GM19328 (cell line): ENCODE data around the gene L3MBTL1.
"Not testable (repeated sequence)": the region's sequence is repeated elsewhere in the genome, so short reads cannot be mapped to it uniquely, and the experiment has no call there.

Source experiments
- ATAC-seq: cut with Tn5 transposase; IDR thresholded peaks from one replicate; pipeline ENCODE4 v1.9.1; 2021; ENCODE audit warnings: mild to moderate bottlenecking, moderate library complexity; ENCODE audit not compliant: unreplicated experiment

The L3MBTL1 gene

DNA sequence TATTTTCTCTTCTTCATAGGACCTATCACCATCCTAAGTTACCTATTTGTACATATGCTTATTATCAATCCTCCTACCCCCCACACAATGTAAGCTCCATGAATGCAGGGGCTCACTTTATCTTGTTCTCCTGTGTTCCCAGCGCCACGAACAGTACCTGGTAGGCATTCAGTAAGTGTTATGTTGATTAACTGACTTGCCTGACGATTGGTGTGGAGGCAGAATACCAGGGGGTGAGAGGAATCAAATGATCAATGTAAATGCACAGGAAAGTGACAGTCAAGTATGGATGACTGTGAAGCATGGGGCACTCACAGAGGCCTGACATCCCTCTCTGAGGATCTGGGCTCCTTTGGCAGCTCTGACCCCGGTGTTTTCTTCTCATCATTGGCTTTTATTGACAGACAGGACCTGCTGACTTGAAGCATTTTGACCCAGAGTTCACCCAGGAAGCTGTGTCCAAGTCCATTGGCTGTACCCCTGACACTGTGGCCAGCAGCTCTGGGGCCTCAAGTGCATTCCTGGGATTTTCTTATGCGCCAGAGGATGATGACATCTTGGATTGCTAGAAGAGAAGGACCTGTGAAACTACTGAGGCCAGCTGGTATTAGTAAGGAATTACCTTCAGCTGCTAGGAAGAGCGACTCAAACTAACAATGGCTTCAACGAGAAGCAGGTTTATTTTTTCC, 77.1 kb downstream of the L3MBTL1 start:
- ATAC-seq, result no peak

DNA sequence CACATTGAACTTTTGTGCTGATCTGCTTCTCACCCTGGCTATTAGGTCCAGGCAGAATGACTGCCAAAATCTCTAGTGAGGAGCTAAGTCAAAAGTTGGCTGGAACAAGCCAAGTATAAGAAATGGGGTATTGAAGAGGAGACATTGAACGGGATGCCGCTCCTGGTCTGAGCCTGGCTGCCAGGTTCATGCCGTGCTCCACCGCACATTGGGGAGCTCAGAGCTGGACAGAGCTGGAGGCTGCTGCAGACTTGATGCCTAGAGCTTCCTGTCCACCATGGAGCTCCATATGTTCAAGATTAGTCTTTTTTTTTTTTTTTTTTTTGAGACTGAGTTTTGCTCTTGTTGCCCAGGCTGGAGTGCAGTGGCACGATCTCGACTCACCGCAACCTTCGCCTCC, 79.1 kb downstream of the L3MBTL1 start:
- ATAC-seq, result no peak

DNA sequence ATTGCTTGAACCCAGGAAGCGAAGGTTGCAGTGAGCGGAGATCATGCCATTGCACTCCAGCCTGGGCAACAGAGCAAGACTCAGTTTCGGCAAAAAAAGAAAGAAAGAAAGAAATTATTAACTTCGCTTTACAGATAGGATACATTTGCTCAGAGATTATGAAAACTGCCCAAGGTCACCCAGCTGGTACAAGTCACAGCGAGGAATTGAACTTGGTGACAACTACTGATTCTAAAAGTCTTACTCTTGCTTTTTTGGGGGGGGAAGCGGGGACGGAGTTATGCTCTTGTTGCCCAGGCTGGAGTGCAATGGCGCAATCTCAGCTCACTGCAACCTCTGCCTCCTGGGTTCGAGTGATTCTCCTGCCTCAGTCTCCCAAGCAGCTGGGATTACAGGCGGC, 81.0 kb downstream of the L3MBTL1 start:
- not testable (repeated sequence) for ATAC-seq

DNA sequence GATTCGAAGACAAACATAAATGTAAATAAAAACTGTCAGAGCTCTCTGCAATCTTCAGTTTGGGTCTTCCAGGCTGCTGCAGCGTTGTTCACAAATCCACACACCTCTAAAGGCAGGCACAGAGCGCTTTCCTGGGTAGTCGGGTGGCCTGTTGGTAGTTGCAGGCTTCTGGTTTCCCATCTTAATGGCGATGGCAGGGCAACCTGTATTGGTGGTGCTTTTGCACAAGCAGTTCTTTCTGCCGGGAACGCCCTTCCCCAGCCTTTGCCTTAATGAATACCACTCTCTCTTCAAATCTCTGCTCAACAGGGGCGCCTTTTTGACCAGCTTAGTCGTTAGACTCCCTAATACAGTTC, 82.5 kb downstream of the L3MBTL1 start:
- ATAC-seq, result no peak

DNA sequence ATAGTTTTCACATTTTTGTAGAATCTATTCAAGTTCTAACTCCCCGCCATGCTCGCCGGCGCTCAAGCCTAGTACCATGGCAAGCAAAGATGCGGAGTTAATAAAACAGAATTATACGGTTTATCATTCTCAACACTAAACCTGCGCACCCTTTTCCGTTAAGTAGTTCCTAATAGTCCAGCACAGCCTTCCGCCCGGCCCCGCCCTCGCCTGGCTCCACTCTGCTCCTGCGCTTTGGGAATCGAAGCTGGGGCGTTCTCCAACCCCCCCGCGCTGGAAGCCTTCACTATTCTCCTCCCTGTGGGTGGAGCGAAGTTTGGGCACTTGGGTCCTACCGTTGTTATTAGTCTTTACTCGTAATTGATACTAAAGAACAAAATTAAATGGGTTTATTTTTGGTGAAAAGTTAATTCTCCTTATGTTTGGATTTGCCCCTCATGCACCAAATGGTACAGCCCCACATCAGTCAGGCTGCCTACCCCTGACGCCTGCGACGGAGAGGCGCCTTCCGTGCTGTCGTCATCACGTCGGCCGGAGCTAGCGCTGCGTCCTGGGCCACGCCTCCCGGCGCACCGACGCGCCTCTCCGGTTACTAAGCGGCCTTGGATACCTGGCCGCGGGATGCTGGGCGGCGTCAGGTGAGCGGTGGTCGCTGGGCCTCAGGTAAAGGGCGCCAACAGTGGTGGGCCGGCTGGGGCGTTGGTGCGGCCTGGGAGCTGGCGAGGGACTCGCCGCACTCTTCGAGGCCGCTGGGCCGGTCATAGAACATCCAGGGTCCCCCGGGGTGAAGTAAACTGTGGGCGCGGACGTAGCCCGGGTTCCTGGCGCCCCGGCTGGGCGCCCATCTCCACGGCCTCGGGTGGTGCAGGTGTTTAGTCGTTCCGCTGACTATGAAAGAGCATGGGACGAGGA, 83.2 kb downstream of the L3MBTL1 start, which contains the start of gene IFT52:
TSS of gene IFT52 (plus strand) at position 546 of the 912 bp plus-strand sequence. CDS start 3,762 bp downstream, outside the sequence.
- peak; percentile 99 for ATAC-seq
